Kidney (tissue), 14 donors: ENCODE measurements around the gene PGAP2. TPM values are rescaled to one million over a fixed set of nuclear protein-coding genes. Genes with fewer than 3 reads are reported as not detected.
A peak's percentile ranks its signal among the peaks of the same experiment; 100 is the strongest.

ENCODE experiments used
- DNase-seq, 5 donors: peaks; one replicate each; pipeline ENCODE4 v3.0.0-alpha.2; 2013 to 2020
- FAIRE-seq: peaks from 2 replicates; lab custom pipeline; 2012; peaks lifted over from hg19 to GRCh38; lab: Jason Lieb, UNC
- H3K27ac ChIP-seq, 2 donors: one replicate each; pipeline ENCODE4 v1.7.0; 2013; ENCODE audit warnings: low read depth in 2 of 2, low read length in 2 of 2, inconsistent platforms in 1 of 2
- H3K27me3 ChIP-seq: one replicate; pipeline ENCODE4 v1.7.1; 2013; ENCODE audit warnings: low read length, inconsistent platforms; ENCODE audit not compliant: control insufficient read depth, insufficient read depth
- H3K36me3 ChIP-seq, 3 donors: one replicate each; pipeline versions ENCODE4 v1.7.0 to v1.7.1; 2013; ENCODE audit warnings: low read length in 3 of 3, control low read depth in 1 of 3, inconsistent platforms in 1 of 3; ENCODE audit not compliant: insufficient read depth in 3 of 3, control insufficient read depth in 2 of 3
- H3K4me1 ChIP-seq, 3 donors: one replicate each; pipeline versions ENCODE4 v1.7.0 to v1.7.1; 2013; ENCODE audit warnings: low read length in 3 of 3, inconsistent platforms in 1 of 3, low read depth in 1 of 3; ENCODE audit not compliant: control insufficient read depth in 2 of 3, insufficient read depth in 2 of 3
- H3K4me3 ChIP-seq, 3 donors: one replicate each; pipeline versions ENCODE4 v1.7.0 to v1.8.1; 2013; ENCODE audit warnings: low read length in 3 of 3, control low read depth in 1 of 3, inconsistent platforms in 1 of 3
- H3K9ac ChIP-seq, 3 donors: one replicate each; pipeline versions ENCODE4 v1.7.0 to v1.7.1; 2013; ENCODE audit warnings: low read length in 3 of 3, control low read depth in 1 of 3, inconsistent platforms in 1 of 3
- H3K9me3 ChIP-seq, 3 donors: one replicate each; pipeline versions ENCODE4 v1.7.0 to v1.7.1; 2013; ENCODE audit warnings: low read length in 3 of 3, control low read depth in 1 of 3, inconsistent platforms in 1 of 3; ENCODE audit not compliant: control insufficient read depth in 2 of 3, insufficient read depth in 1 of 3
- intact Hi-C: fragments of 100-400 bp; cut with DNase I; formaldehyde crosslinking; loops from one replicate; pipeline ENCODE4 v1.11.1; 2022
- polyA plus RNA-seq: library from polyadenylated mRNA; stranded (reverse); fragments of 350-450 nt; fragmentation: Illumina TruSeq; extraction: RNeasy Lipid Tissue Mini Kit (QIAGEN cat#74804); gene quantifications from one replicate; pipeline ENCODE4 v1.2.3, GENCODE V29; 2014; ENCODE audit warnings: low read depth, low replicate concordance; ENCODE audit not compliant: insufficient read depth
- total RNA-seq: library from RNA; stranded (reverse); fragmentation: NEBNext Ultra II Directional; extraction: Animal tissue kit (Norgen Biotek cat#: 25700); gene quantifications from one replicate; pipeline ENCODE4 v1.2.1, GENCODE V29; 2021
- TF ChIP-seq, protein P1 (sequence below): IDR thresholded peaks from 3 replicates; pipeline ENCODE4 v1.5.1; 2012; ENCODE audit warnings: mild to moderate bottlenecking, moderate library complexity, borderline replicate concordance; ENCODE audit not compliant: insufficient read depth; ENCODE audit errors: extremely low read depth
- donor health status: control.
- donor health status: control.
- donor health status: control.
- donor health status: control.
- donor health status: control.
- donor health status: DM: yes; HTN: yes; CAD: no.
- donor health status: Normal renal cell carcinoma (clear cell type).

PGAP2 gene
- total and polyA plus RNA-seq, 2 donors from 2014 or later: 17.5 to 19.5 TPM

DNA sequence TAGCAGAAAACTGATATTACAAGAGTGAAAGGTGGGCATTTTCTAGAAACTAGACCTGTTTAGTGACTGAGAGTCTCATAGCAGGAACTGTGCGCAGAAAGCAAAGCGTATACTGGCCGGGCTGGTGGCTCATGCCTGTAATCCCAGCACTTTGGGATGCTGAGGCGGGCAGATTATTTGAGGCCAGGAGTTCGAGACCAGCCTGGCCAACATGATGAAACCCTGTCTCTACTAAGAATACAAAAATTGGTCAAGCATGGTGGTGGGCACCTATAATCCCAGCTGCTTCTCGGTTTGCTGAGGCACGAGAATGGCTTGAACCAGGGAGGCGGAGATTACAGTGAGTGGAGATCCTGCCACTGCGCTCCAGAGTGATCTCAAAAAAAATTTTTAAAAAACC is 9.2 kb upstream of the PGAP2 start:
- H3K9ac ChIP-seq: no peak overlapping the region
- intact Hi-C loops: no loop called here
- FAIRE-seq (no peak), DNase-seq (peak in 1 of 5 donors; percentile 24)
- H3K4me3 ChIP-seq: no peak overlapping the region
- no peak overlapping the region for H3K27ac ChIP-seq
- no peaks in the 10 kb centered on the region for H3K9me3 ChIP-seq
- H3K27me3 ChIP-seq: no peaks in the 10 kb centered on the region
- no peaks in the 10 kb centered on the region for H3K36me3 ChIP-seq
- TF ChIP-seq, protein P1, sequence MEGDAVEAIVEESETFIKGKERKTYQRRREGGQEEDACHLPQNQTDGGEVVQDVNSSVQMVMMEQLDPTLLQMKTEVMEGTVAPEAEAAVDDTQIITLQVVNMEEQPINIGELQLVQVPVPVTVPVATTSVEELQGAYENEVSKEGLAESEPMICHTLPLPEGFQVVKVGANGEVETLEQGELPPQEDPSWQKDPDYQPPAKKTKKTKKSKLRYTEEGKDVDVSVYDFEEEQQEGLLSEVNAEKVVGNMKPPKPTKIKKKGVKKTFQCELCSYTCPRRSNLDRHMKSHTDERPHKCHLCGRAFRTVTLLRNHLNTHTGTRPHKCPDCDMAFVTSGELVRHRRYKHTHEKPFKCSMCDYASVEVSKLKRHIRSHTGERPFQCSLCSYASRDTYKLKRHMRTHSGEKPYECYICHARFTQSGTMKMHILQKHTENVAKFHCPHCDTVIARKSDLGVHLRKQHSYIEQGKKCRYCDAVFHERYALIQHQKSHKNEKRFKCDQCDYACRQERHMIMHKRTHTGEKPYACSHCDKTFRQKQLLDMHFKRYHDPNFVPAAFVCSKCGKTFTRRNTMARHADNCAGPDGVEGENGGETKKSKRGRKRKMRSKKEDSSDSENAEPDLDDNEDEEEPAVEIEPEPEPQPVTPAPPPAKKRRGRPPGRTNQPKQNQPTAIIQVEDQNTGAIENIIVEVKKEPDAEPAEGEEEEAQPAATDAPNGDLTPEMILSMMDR: no peak
- peaks cover 3 to 8% (median 4%) of the 10 kb centered on the region in 3 donors for H3K4me1 ChIP-seq

DNA sequence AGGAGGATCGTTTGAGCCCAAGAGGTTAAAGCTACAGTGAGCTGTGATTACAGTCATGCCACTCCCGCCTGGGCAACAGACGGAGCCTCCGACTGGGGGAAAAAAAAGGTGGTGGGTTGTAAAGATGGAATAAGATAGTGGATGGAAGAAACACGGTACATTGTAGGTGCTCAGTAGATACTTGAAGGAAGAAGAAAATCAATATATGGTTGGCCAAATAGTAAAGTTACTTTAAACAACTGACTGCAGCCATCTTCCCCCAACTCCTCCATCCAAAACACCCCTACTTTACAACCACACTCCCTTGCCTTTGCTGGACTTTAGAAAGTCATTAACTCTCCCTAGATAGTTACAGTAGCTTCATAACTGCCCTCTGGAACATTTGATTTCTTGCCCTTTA is 8.5 kb upstream of the PGAP2 start:
- no peak for FAIRE-seq
- TF ChIP-seq, protein P1: no peak
- Histone ChIP-seq H3K4me3 (no peak overlapping the region), H3K9me3 (no peaks in the 10 kb centered on the region), H3K4me1 (peaks cover 3 to 6% (median 4%) of the 10 kb centered on the region in 3 donors), H3K9ac (no peak overlapping the region), H3K27ac (no peak overlapping the region), H3K36me3 (no peaks in the 10 kb centered on the region), H3K27me3 (no peaks in the 10 kb centered on the region)
- intact Hi-C loops: no loop called here
- DNase-seq: peak in 1 of 5 donors; percentile 32

DNA sequence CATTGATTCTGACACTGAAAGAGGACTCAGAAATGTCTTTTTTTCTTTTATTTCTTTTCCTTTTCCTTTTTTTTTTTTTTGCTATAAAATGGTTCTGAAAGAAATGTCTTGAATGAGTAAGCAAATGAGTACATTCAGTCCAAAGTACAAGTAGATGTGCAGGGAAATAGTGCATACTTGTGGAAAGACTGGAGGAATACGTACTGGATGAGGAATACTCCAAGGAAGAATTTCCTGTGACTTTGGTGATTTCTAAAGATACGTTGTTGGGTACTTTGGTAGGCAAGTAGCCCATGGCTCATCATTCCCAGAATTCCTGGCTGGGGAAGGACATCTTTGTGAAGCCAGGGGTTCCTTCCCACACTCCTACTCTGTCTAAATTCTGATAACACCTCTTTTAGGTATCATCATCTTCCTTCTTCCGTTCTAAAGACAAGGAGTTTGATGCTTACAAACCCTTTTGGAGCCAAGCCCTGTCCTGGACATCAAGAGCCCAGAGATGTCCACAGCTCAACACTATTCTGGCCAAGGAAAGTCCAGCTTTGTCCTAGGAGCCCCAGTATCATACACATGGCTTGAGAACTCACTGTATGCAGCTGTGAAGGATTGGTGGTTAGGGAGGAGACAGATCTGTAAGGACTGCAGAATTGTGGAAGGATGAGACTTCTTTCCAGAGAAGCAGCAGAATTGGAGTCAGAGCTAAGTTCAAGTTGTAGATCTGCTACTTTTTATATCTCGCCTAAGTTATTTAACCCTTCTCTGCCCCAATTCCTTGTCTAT is 6.2 kb upstream of the PGAP2 start:
- no peak overlapping the region for H3K27ac ChIP-seq
- H3K9ac ChIP-seq: no peak overlapping the region
- H3K4me3 ChIP-seq: no peak overlapping the region
- H3K27me3 ChIP-seq: no peaks in the 10 kb centered on the region
- H3K4me1 ChIP-seq: peaks cover 0 to 4% (median 0%) of the 10 kb centered on the region in 3 donors
- intact Hi-C loops: no loop called here
- H3K9me3 ChIP-seq: no peaks in the 10 kb centered on the region
- H3K36me3 ChIP-seq: no peaks in the 10 kb centered on the region
- DNase-seq: peak in 1 of 5 donors; percentile 6
- TF ChIP-seq, protein P1: no peak
- FAIRE-seq: no peak
